Measurements from ENCODE around the gene DNAJC22.
"Not testable (repeated sequence)": the region's sequence is repeated elsewhere in the genome, so short reads cannot be mapped to it uniquely, and the experiment has no call there.

The DNAJC22 gene

DNA sequence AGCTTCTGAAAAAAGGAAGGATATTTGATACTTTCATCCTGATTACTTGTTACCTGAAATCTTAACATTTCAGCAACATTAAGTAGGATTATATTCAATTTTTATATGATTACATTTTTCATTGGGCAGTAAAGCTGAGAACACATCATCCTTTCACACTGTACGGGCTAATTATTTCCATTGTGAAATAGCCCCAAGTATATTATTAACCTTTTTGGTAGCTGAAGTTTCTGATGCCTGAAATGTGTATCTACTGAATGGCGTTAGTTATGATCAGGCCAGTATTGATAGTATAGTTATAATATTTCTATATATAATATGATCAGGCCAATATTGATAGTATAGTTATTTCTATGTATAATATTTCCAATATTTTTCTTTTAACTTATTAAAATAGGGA, 30.7 kb downstream of the DNAJC22 start:
- no peak for DNase-seq

DNA sequence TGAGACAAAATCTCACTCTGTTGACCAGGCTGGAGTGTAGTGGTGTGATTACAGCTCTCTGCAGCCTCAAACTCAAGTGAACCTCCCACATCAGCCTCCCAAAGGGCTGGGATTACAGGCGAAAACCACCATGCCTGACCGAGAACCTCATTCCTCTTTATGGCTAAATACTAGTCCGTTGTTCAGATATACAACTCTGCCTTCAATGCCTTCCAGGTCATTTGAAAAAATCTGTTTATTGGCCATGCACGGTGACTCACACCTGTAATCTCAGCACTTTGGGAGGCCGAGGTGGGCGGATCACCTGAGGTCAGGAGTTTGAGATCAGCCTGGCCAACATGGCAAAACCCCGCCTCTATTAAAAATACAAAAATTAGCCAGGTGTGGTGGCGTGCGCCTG, 33.5 kb downstream of the DNAJC22 start:
- not testable (repeated sequence) for DNase-seq

DNA sequence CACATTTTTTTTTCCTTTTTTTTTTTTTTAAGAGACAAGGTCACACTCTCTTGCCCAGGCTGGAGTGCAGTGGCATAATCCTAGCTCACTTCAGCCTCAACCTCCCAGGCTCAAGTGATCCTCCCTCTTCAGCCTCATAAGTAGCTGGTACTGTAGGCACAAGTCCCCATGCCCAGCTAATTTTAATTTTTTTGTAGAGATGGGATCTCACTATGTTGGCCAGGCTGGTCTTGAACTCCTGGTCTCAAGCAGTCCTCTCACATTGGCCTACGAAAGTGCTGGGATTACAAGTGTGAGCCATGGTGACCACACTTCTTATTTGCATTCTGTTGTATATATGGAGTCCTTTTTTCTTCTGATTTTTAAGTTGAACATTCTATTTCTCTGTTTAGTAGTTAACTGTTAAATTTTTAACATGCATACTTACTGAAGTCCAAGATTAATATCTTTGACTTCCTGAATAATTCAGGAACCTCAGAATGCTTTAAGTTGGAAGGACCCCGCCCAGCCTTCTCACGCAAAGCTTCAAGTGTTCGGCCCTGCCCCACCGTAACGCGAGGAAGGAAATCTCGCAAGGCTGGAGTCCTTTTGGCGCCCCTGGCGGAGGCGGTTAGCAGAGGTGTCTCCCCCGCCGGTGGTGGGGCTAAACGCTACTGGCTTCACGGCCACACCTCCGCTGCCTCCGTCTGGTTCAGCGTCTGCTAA, 42.1 kb downstream of the DNAJC22 start:
- no peak for DNase-seq

DNA sequence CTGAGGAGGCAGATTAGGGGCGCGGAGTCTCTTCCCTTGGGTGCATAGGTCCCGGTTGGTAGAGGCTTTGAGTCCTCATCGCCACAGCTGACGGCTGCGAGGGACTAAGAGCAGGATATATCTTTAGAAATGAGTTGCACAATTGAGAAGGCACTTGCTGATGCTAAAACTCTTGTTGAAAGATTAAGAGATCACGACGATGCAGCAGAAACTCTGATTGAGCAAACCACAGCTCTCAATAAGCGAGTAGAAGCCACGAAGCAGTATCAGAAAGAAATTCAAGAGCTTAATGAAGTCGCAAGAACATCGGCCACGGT, 42.7 kb downstream of the DNAJC22 start:
- no peak for DNase-seq

DNA sequence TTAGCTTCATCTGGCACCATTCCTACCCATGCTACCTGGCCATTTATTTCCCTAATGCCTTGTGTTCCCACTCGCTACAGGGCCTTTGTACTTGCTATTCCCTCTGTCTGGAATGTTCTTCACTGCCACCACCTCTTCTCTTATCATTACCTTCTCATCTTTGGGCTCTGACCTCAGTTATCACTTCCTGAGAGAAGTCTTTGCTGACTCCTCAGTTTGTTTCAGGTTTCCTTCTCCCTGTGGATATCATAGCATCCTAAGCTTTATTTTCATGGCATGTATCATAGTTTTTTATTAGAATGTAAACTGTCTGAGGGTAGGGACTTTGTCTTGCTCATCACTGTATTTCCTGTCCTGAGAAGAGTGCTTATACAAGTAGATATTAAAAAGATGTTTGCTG, 50.3 kb downstream of the DNAJC22 start:
- DNase-seq = no peak

DNA sequence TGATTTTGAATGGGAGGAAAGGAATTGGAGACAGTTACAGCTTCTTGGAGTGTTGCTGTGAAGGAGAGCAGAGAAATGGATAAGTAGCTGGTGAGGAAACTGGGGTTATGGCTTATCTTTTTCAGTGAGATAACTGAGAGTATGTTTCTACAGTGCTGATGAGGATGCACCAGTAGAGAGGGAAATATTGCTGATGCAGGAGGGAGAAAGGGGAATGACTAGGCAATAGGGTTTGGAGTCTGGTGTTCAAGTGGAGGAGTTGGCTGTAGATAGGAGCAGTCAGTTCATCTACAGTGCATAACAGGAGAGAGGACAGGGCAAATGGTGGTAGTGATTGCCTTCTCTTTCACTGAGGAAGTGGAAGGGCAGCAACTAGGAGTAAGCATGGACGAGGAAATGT, 53.6 kb downstream of the DNAJC22 start:
- no peak for DNase-seq

Data from NCI-H82 (cell line).